DMS53 treated with DMSO at 0.1 percent for 48 hours (cell line): ENCODE results near the gene MEGF10.

ENCODE experiments used
- DNase-seq: peaks from one replicate; lab custom pipeline; 2025; ENCODE audit not compliant: unreplicated experiment; lab: John Stamatoyannopoulos, UW

MEGF10 gene

GRCh38 chr5:127409246-127409917 is 118.8 kb downstream of the MEGF10 start:
- DNase-seq: no peak

- DNase-seq: no peak
Measured at GRCh38 chr5:127409921-127410675, 119.5 kb downstream of the MEGF10 start.

GRCh38 chr5:127410959-127411358 is 120.4 kb downstream of the MEGF10 start:
- no peak for DNase-seq

GRCh38 chr5:127411381-127411780 is 120.8 kb downstream of the MEGF10 start:
- no peak for DNase-seq

GRCh38 chr5:127412698-127413097 is 122.1 kb downstream of the MEGF10 start:
- no peak for DNase-seq

- no peak for DNase-seq
Measured at GRCh38 chr5:127415034-127415433, 124.4 kb downstream of the MEGF10 start.

- no peak for DNase-seq
Measured at GRCh38 chr5:127416906-127417305, 126.3 kb downstream of the MEGF10 start.

GRCh38 chr5:127417528-127417927 is 126.9 kb downstream of the MEGF10 start:
- no peak for DNase-seq

- no peak for DNase-seq
Measured at GRCh38 chr5:127418367-127418766, 127.8 kb downstream of the MEGF10 start.

- no peak for DNase-seq
Measured at GRCh38 chr5:127418974-127419682, 128.5 kb downstream of the MEGF10 start.

- DNase-seq: no peak
Measured at GRCh38 chr5:127419683-127420257, 129.2 kb downstream of the MEGF10 start.

- no peak for DNase-seq
Measured at GRCh38 chr5:127420758-127421157, 130.2 kb downstream of the MEGF10 start.

GRCh38 chr5:127421471-127421870 is 130.9 kb downstream of the MEGF10 start:
- no peak for DNase-seq

- no peak for DNase-seq
Measured at GRCh38 chr5:127423173-127423798, 132.7 kb downstream of the MEGF10 start.

GRCh38 chr5:127425037-127425436 is 134.4 kb downstream of the MEGF10 start:
- DNase-seq: no peak

- DNase-seq: no peak
Measured at GRCh38 chr5:127425868-127426267, 135.3 kb downstream of the MEGF10 start.

GRCh38 chr5:127426661-127427060 is 136.1 kb downstream of the MEGF10 start:
- no peak for DNase-seq

- DNase-seq: no peak
Measured at GRCh38 chr5:127428276-127428675, 137.7 kb downstream of the MEGF10 start.

GRCh38 chr5:127428748-127429147 is 138.2 kb downstream of the MEGF10 start:
- no peak for DNase-seq

GRCh38 chr5:127429928-127430327 is 139.3 kb downstream of the MEGF10 start:
- no peak for DNase-seq

GRCh38 chr5:127430627-127431026 is 140.0 kb downstream of the MEGF10 start:
- no peak for DNase-seq
